Stomach (tissue), 9 donors: ENCODE data around the gene MCMBP. TPM values are rescaled to one million over a fixed set of nuclear protein-coding genes. Genes with fewer than 3 reads are reported as not detected.
A peak's percentile ranks its signal among the peaks of the same experiment; 100 is the strongest.
"Not testable (repeated sequence)": the region's sequence is repeated elsewhere in the genome, so short reads cannot be mapped to it uniquely, and the experiment has no call there.

Experiments
- DNase-seq, 2 donors: peaks; one replicate each; pipeline versions ENCODE4 v3.0.0 to v3.0.0-alpha.2; 2013 to 2019
- H3K27ac ChIP-seq, 5 donors: fragments of 200-600 bp in 4 of 5; sonication (generic) in 4 of 5; one replicate each; pipeline ENCODE4 v1.5.1; 2013 to 2019; ENCODE audit warnings: mild to moderate bottlenecking in 1 of 5, moderate library complexity in 1 of 5
- H3K27me3 ChIP-seq, 3 donors: fragments of 200-600 bp; sonication (generic); one replicate each; pipeline ENCODE4 v1.5.1; 2017 to 2019; ENCODE audit warnings: mixed run types in 1 of 3
- H3K36me3 ChIP-seq, 4 donors: fragments of 200-600 bp; sonication (generic); 1 replicate in 3 of 4; 2 replicates in 1 of 4; pipeline ENCODE4 v1.5.1; 2016 to 2019
- H3K4me1 ChIP-seq, 4 donors: fragments of 200-600 bp; sonication (generic); one replicate each; pipeline ENCODE4 v1.5.1; 2016 to 2019
- H3K4me3 ChIP-seq, 4 donors: fragments of 200-600 bp; sonication (generic) in 3 of 4; one replicate each; pipeline ENCODE4 v1.5.1; 2016 to 2019; ENCODE audit warnings: mild to moderate bottlenecking in 1 of 4
- H3K9me3 ChIP-seq, 4 donors: fragments of 200-600 bp; sonication (generic); one replicate each; pipeline ENCODE4 v1.5.1; 2016 to 2019
- EP300 ChIP-seq: sonication (generic); formaldehyde crosslinking; IDR thresholded peaks from one replicate; pipeline ENCODE4 v1.6.1; 2017; ENCODE audit warnings: antibody characterized with exemption
- POLR2A ChIP-seq, 4 donors: fragments of 450-650 bp; IDR thresholded peaks; one replicate each; pipeline ENCODE4 v1.6.1; 2016; ENCODE audit warnings: antibody characterized with exemption in 4 of 4, control low read depth in 2 of 4, mild to moderate bottlenecking in 1 of 4, moderate library complexity in 1 of 4
- POLR2AphosphoS5 ChIP-seq, 3 donors: sonication (generic); formaldehyde crosslinking; IDR thresholded peaks; one replicate each; pipeline ENCODE4 v1.6.1; 2016; ENCODE audit warnings: antibody characterized with exemption in 3 of 3
- WGBS, 5 donors: extraction: QIAGEN DNeasy Blood & Tissue Kit in 3 of 5; methylation state at CpG; one replicate each; pipeline versions ENCODE4 v1.1.5 to v1.1.7; 2013 to 2018; 5-methylcytosine and 5-hydroxymethylcytosine counted together
- intact Hi-C: fragments of 100-400 bp; cut with DNase I; formaldehyde crosslinking; loops from one replicate; pipeline ENCODE4 v1.15.1; 2023; ENCODE audit warnings: low total_unique reads
- polyA plus RNA-seq, 3 donors: library from polyadenylated mRNA; stranded (reverse); fragments of 200-250 nt; gene quantifications; one replicate each; pipeline ENCODE4 v1.2.3, GENCODE V29; 2013
- total RNA-seq, 5 donors: library from RNA; depleted of rRNA; stranded (reverse); fragments of >200 nt; gene quantifications; one replicate each; pipeline versions ENCODE4 v1.1.0 to v1.2.3, GENCODE V29; 2014 to 2016
- TF ChIP-seq, protein P1 (sequence below), 7 experiments: fragments of 450-650 bp in 4 of 7; fragments of 200-600 bp in 3 of 7; sonication (generic) in 3 of 7; IDR thresholded peaks; one replicate each; pipeline ENCODE4 v1.5.1; 2016 to 2019; ENCODE audit warnings: antibody characterized with exemption in 7 of 7, control low read depth in 2 of 7, mild to moderate bottlenecking in 1 of 7
- donor health status: healthy with polysubstance abuse.
- donor health status: Bipolar disorder and iron deficiency.
- donor health status: healthy.

MCMBP gene
- total and polyA plus RNA-seq, 8 donors = 17.5 to 88.9 (median 30.9) TPM

DNA sequence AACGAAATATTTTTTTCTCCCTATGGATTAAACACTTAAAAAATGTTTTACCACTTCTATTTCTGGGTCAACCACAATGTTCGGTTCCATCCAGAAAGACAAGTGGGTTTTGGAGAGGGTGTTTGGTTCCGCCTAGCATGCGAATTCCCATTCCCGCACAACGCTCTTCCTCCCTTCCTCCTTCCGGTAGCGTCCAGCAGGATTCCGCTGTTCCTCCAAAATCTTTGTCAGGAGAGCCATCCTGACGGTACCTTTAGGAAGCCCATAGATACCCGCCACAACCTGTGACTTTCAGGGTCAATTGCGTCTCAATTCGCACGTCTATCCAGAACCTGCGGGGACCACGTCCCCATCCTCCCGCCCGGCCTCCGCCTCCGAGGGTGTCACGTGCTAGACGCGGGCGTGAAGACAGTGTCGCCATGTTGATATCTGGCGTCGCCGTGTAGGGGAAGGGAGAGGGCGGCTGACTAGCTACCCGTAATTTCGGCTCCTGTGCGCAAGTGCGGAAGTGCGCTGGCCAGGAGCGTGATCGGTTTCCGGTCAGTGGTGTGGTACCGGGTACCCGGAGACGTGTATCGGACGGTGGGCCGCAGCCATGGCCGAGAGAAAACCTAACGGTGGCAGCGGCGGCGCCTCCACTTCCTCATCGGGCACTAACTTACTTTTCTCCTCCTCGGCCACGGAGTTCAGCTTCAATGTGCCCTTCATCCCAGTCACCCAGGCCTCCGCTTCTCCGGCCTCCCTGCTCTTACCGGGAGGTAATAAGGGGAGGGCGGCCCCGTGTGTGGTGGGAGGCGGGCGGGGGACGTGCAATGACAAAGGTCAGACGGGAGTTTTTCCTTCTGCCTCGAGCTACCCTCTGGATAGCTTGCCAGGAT lies 19.8 kb upstream of the MCMBP start, which contains the start of gene SEC23IP:
Gene SEC23IP (plus strand): TSS at position 543 of the 878 bp plus-strand sequence. CDS start 53 bp downstream, at position 596.
- intact Hi-C loops = no loop called here
- DNase-seq = peak; percentile 97 to 99
- TF ChIP-seq POLR2AphosphoS5 (IDR thresholded peaks at IDR 0.05) (peak; percentile 94 to 99 (median 96)), EP300 (no peak), POLR2A (IDR thresholded peaks at IDR 0.05) (peak in 2 of 4 donors; percentile 62 to 88)
- TF ChIP-seq, protein P1, sequence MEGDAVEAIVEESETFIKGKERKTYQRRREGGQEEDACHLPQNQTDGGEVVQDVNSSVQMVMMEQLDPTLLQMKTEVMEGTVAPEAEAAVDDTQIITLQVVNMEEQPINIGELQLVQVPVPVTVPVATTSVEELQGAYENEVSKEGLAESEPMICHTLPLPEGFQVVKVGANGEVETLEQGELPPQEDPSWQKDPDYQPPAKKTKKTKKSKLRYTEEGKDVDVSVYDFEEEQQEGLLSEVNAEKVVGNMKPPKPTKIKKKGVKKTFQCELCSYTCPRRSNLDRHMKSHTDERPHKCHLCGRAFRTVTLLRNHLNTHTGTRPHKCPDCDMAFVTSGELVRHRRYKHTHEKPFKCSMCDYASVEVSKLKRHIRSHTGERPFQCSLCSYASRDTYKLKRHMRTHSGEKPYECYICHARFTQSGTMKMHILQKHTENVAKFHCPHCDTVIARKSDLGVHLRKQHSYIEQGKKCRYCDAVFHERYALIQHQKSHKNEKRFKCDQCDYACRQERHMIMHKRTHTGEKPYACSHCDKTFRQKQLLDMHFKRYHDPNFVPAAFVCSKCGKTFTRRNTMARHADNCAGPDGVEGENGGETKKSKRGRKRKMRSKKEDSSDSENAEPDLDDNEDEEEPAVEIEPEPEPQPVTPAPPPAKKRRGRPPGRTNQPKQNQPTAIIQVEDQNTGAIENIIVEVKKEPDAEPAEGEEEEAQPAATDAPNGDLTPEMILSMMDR (IDR thresholded peaks at IDR 0.05) = no peak
- H3K4me3 ChIP-seq = peak within 1 kb of the TSS; percentile 74 to 92 (median 78)
- H3K9me3 ChIP-seq = no peaks in the 10 kb centered on the region
- peaks cover 34 to 60% (median 51%) of the 10 kb centered on the region in 4 donors for H3K4me1 ChIP-seq
- peaks cover 0 to 7% (median 0%) of the 10 kb centered on the region in 4 donors for H3K36me3 ChIP-seq
- WGBS, 5 donors = 1% methylated on average over 32 to 61 of the region's 61 CpGs
- peak within 1 kb of the TSS; percentile 76 to 94 (median 93) for H3K27ac ChIP-seq
- H3K27me3 ChIP-seq = no peaks in the 10 kb centered on the region

GRCh38 chr10:119891849-119892187 lies 19.2 kb upstream of the MCMBP start:
- H3K4me3 ChIP-seq = peak overlapping the region; percentile 74 to 92 (median 78)
- H3K4me1 ChIP-seq = peaks cover 29 to 53% (median 45%) of the 10 kb centered on the region in 4 donors
- H3K36me3 ChIP-seq, intact Hi-C loops, DNase-seq, H3K27me3 ChIP-seq, H3K9me3 ChIP-seq: not testable (repeated sequence)
- WGBS, 5 donors = 50 to 61% (median 54%) methylated on average over 14 of the region's 14 CpGs
- H3K27ac ChIP-seq = peak overlapping the region in 4 of 5 donors; percentile 92 to 94 (median 94)

- H3K9me3 ChIP-seq, H3K4me3 ChIP-seq, H3K27ac ChIP-seq, H3K27me3 ChIP-seq, DNase-seq, intact Hi-C loops, H3K36me3 ChIP-seq: not testable (repeated sequence)
- peaks cover 21 to 38% (median 31%) of the 10 kb centered on the region in 4 donors for H3K4me1 ChIP-seq
- WGBS, 5 donors = 73 to 86% (median 82%) methylated on average over 4 of the region's 4 CpGs
Measured at GRCh38 chr10:119890307-119890706, 17.7 kb upstream of the MCMBP start.

DNA sequence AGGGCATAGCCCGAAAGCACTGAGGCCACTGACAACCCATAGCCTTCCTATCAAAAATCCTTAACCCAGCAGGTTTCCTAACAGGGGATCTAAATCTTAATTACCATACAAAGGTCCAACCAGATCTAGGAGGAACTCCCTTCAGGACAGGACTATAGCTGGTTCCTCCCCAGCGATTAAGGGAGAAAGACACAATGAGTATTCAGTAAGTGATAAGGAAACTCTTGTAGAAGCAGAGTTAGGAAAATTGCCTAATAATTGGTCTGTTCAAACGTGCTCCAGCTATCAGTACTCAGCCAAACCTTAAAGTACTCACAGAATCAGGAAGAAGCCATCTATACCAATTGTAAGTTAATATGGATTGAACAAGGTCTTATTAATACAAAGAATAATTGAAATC lies 16.6 kb upstream of the MCMBP start:
- H3K27me3 ChIP-seq, H3K36me3 ChIP-seq, DNase-seq, H3K9me3 ChIP-seq, H3K4me3 ChIP-seq, intact Hi-C loops: not testable (repeated sequence)
- Histone ChIP-seq H3K27ac (peak overlapping the region in 1 of 5 donors; percentile 7), H3K4me1 (peaks cover 13 to 27% (median 20%) of the 10 kb centered on the region in 4 donors)
- 30 to 51% (median 45%) methylated on average over 3 of the region's 3 CpGs for WGBS, 5 donors

DNA sequence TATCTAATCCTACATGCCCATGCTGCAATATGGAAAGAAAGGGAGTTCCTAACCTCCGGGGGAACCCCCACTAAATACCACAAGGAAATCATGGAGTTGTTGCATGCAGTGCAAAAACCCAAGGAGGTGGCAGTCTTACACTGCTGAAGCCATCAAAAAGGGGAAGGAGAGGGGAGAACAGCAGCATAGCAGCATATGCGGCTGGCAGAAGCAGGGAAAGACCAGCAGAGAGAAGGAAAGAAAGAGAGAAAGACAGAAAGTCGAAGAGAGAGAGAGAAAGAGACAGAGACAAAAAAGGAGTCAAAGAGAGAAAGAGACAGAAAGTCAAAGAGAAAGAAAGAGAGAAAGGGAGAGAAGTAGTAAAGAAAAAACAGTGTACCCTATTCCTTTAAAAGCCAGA lies 16.1 kb upstream of the MCMBP start:
- WGBS, 5 donors = 27 to 53% (median 39%) methylated on average over 3 of the region's 3 CpGs
- DNase-seq, H3K9me3 ChIP-seq, H3K27me3 ChIP-seq, H3K36me3 ChIP-seq, H3K4me3 ChIP-seq, intact Hi-C loops, H3K27ac ChIP-seq: not testable (repeated sequence)
- H3K4me1 ChIP-seq = peaks cover 8 to 22% (median 15%) of the 10 kb centered on the region in 4 donors

- H3K36me3 ChIP-seq, DNase-seq, H3K27me3 ChIP-seq, H3K4me3 ChIP-seq, H3K4me1 ChIP-seq, intact Hi-C loops, H3K9me3 ChIP-seq, H3K27ac ChIP-seq: not testable (repeated sequence)
- WGBS, 5 donors = 71 to 88% (median 84%) methylated on average over 6 of the region's 6 CpGs
Measured at GRCh38 chr10:119886070-119886469, 13.4 kb upstream of the MCMBP start.

DNA sequence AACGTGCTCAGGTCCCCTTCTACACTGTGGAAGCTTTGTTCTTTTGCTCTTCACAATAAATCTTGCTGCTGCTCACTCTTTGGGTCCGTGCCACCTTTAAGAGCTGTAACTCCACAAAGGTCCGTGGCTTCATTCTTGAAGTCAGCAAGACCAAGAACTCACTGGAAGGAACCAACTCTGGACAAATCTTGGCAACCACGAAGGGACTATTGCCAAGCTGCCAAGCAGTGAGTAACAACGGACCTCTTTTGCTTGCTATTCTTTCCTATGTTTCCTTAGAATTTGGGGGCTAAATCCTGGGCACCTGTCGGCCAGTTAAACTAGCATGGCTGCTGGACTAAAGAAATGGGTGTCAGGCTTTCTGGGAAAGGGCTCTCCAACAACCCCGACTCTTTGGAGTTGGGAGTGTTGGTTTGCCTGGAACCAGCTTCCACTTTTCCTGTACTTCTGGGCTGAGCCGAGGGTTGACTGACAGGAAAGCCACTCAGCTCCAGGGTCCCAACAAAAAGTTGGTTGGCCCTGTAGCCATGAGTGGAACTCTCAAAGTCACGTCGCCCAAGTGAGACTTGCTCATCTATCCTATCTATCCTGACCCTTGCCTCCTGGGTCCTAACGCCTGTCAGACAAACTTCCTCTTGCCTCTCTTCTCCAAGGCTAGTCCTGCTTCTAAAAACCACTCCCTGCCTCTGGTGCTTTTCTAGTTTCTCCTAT lies 11.4 kb upstream of the MCMBP start:
- H3K27ac ChIP-seq, H3K4me3 ChIP-seq, H3K9me3 ChIP-seq, H3K36me3 ChIP-seq, H3K4me1 ChIP-seq, intact Hi-C loops, DNase-seq, H3K27me3 ChIP-seq: not testable (repeated sequence)
- WGBS, 5 donors = 64 to 85% (median 83%) methylated on average over 10 to 11 of the region's 11 CpGs
